GM12878 (cell line): Measurements from ENCODE around the gene SAMD1. TPM values are rescaled to one million over a fixed set of nuclear protein-coding genes. Genes with fewer than 3 reads are reported as not detected.

Experiments
- BCLAF1 ChIP-seq: fragments of 450-650 bp; IDR thresholded peaks from 2 replicates; pipeline ENCODE4 v1.6.1; 2017; ENCODE audit warnings: antibody characterized with exemption, mild to moderate bottlenecking, moderate library complexity
- BMI1 ChIP-seq: fragments of 450-650 bp; IDR thresholded peaks from 2 replicates; pipeline ENCODE4 v1.6.1; 2016; ENCODE audit warnings: mild to moderate bottlenecking, moderate library complexity, borderline replicate concordance
- E4F1 ChIP-seq: fragments of 450-650 bp; IDR thresholded peaks from 2 replicates; pipeline ENCODE4 v1.6.1; 2018; ENCODE audit warnings: borderline replicate concordance, mild to moderate bottlenecking; ENCODE audit not compliant: partially characterized antibody
- ELK1 ChIP-seq: IDR thresholded peaks from 2 replicates; pipeline ENCODE4 v1.6.1; 2012; ENCODE audit warnings: low read depth, low read length, improper control_type of control experiment
- EZH2 ChIP-seq: IDR thresholded peaks from 2 replicates; pipeline ENCODE4 v1.6.1; 2012; ENCODE audit warnings: low read depth, mild to moderate bottlenecking, control low read depth, inconsistent platforms, low read length, borderline replicate concordance; ENCODE audit not compliant: control insufficient read depth
- GABPA ChIP-seq: IDR thresholded peaks from 2 replicates; pipeline ENCODE4 v1.6.1; 2014; ENCODE audit warnings: antibody characterized with exemption, low read depth, mild to moderate bottlenecking, inconsistent platforms
- PRDM15 ChIP-seq: fragments of 450-650 bp; formaldehyde crosslinking; IDR thresholded peaks from 2 replicates; pipeline ENCODE4 v1.4.0; 2020; ENCODE audit warnings: mild to moderate bottlenecking, moderate library complexity
- REST ChIP-seq: IDR thresholded peaks from 2 replicates; pipeline ENCODE4 v1.6.1; 2012; ENCODE audit warnings: mild to moderate bottlenecking, low read depth, low read length
- SREBF2 ChIP-seq: IDR thresholded peaks from 2 replicates; pipeline ENCODE4 v1.6.1; 2012; ENCODE audit warnings: mild to moderate bottlenecking, low read length
- ZBTB4 ChIP-seq: fragments of 450-650 bp; formaldehyde crosslinking; IDR thresholded peaks from 2 replicates; pipeline ENCODE4 v1.4.0; 2022; ENCODE audit warnings: mild to moderate bottlenecking, moderate library complexity
- polyA plus RNA-seq, 11 experiments: library from polyadenylated mRNA; depleted of rRNA in 4 of 11; unstranded in 6 of 11; stranded (reverse) in 5 of 11; fragments of >200 nt; fragmentation: Nextera tagmentation in 4 of 11; fragmentation: Illumina TruSeq in 1 of 11; extraction: Ambion mirVana in 4 of 11; extraction: Trizol in 1 of 11; gene quantifications; 1 replicate in 1 of 11; 2 replicates in 10 of 11; pipeline versions ENCODE4 v1.2.1 to v1.2.3, GENCODE V29; 2011 to 2016; ENCODE audit warnings: inconsistent platforms in 2 of 11, missing spikeins in 2 of 11, low read depth in 1 of 11
- total RNA-seq, 4 experiments: library from RNA; depleted of rRNA in 3 of 4; stranded (reverse); fragments of >200 nt in 3 of 4; fragmentation: Illumina TruSeq in 1 of 4; extraction: Trizol in 1 of 4; gene quantifications; 2 replicates each; pipeline versions ENCODE4 v1.2.1 to v1.2.3, GENCODE V29; 2013 to 2021

SAMD1 gene
- total and polyA plus RNA-seq, 10 of the 15 experiments (the other 5 are each of a cell fraction or from before 2014, with no cell fraction given) = 3.0 to 71.7 (median 19.3) TPM

- TF ChIP-seq BCLAF1 = 0 out of 2 replicates have a peak, but pooled peaks have one; percentile 24
- TF ChIP-seq SREBF2 = no peak
- TF ChIP-seq REST = no peak
- no peak for TF ChIP-seq GABPA
- TF ChIP-seq ZBTB4 = no peak
- TF ChIP-seq EZH2 = no peak
- TF ChIP-seq PRDM15 = no peak
- no peak for TF ChIP-seq BMI1
- 0 out of 2 replicates have a peak, but pooled peaks have one; percentile 25 for TF ChIP-seq ELK1
- no peak for TF ChIP-seq E4F1
These were observed 17.2 kb downstream of the SAMD1 start (continued) for GRCh38 chr19:14073261-14073924.
